GM11168 (cell line): ENCODE measurements around the gene LDHAL6B.

Source experiments
- in situ Hi-C: fragments of 300-500 bp; cut with MboI; formaldehyde crosslinking; loops from one replicate; pipeline ENCODE4 v1.12.0; 2022; ENCODE audit warnings: low sequenced_read_pairs; ENCODE audit not compliant: unreplicated experiment

Gene LDHAL6B

GRCh38 chr15:59205839-59206622 is 612 bp upstream of the LDHAL6B start:
- in situ Hi-C loops: no loop called here

- in situ Hi-C loops: no loop called here
Observed at GRCh38 chr15:59208613-59209249, 2.1 kb downstream of the LDHAL6B start.

- in situ Hi-C loops: no loop called here
Observed at GRCh38 chr15:59210186-59210585, 3.5 kb downstream of the LDHAL6B start.

GRCh38 chr15:59216911-59217310 is 10.3 kb downstream of the LDHAL6B start:
- in situ Hi-C loops: no loop called here

DNA sequence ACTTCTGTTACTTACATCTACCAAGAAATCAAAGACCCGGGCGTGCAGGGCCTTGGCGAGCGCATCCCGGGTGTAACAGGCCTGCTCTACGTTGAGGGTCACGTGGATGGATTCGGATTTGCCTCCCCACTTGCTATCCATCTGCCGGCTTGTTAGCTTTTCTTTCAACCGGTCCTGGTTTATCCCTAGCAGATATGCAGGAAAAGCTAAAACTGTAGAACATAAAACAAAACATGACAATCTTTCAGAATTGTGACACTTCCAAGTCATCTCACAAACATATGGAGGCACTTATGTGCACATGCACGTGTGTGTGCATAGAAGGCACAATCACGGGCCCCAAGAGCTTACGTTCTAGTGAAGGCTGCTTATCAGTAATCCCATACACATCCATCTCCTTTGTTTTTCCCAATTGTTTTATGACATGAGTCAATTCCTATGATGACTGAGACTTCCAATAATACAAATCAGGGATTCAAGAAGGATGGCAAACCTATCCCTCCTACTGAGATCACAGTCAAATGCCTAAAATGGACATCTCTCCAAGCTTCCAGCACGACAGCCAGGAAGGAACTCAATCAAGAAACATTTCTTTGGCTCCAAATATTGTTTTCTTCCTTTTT is 11.3 kb downstream of the LDHAL6B start:
- in situ Hi-C loops: no loop called here

- in situ Hi-C loops: no loop called here
Observed at GRCh38 chr15:59218710-59219109, 12.1 kb downstream of the LDHAL6B start.

DNA sequence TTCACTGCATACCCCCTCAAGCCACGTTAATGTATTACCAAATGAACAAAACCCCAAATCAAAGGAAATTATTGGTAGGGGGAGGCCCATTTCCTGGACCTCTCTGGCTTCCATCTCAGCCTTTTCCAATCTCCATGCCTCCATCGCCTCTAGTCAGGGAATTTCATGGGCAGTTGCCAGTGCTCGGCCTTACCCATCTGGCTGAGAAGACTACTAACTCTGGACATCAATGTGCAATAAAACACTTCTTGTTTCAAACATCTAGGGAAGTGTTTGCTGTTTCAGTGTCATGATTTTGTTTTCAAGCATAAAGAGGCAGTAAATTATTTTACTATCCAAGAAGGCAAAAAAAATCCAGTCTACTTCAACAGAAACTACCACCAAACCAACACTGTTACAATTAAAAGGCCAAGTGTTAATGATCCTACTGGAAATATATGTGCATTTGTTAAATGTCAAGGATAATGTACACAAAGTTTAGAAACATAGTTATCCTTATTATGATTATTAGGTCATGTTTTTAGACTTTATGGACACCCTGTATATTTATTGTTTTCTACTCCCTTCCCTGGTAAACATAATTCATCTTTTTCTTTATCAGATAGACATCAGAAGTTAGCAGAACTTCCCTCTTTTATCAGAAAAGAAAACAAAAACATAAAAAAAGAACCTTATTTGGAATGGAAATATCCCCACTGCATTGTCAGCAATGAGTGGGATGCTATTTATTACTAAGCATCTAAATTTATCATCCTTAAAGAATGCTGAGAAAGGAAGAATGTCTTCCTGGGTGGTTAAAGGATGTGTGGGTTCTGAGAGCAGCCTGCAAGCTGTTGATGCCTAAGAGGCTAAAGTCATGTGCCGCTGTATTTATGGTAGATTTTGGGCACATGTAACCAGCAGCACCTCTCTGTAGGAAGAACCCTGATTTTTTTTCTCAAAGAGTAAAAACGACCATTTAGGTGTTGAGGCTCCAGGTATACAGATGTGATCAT is 15.2 kb downstream of the LDHAL6B start:
- in situ Hi-C loops: no loop called here

GRCh38 chr15:59222906-59223550 is 16.4 kb downstream of the LDHAL6B start:
- in situ Hi-C loops: no loop called here

GRCh38 chr15:59223736-59224135 is 17.1 kb downstream of the LDHAL6B start:
- in situ Hi-C loops: no loop called here

- in situ Hi-C loops: no loop called here
Observed at GRCh38 chr15:59224474-59224873, 17.8 kb downstream of the LDHAL6B start.

- in situ Hi-C loops: no loop called here
Observed at GRCh38 chr15:59227021-59227420, 20.4 kb downstream of the LDHAL6B start.

DNA sequence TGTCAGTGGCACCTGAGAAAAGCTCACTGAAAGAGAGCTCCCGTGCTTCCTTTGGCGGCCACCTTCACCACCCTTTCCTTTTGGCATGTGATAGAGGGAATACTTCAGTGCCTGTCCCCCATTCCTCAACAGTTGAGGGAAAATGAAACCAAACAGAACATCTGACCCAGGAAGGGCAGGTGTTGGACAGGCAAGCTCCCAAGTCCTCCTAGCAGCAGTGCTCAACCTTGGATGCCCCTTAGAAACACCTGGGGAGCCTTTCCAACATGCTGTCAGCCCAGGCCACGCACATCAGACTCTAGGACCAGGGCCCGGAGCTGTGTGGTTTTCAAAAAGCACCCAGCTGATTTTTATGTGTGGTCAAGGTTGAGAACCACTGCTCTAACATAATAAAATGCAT is 22.4 kb downstream of the LDHAL6B start:
- in situ Hi-C loops: no loop called here

DNA sequence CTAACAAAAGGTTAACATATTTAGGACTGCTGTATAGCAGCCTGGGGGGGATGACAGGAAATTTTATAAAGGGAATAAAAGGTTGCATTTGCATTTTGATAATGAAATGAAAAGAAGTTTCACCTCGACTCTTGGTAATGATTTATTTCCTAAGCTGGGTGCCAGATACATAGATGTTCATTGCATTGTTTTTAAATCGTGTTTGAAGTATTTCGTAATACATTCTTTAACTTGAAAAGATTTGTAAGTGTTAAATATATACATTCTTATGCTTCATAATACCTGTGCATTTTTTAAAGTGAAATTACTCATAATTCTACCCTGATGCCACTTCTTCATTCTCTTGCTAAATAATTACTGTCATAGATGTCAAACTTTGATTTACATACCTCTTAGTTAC is 22.8 kb downstream of the LDHAL6B start:
- in situ Hi-C loops: no loop called here

GRCh38 chr15:59230531-59231055 is 23.9 kb downstream of the LDHAL6B start:
- in situ Hi-C loops: no loop called here

DNA sequence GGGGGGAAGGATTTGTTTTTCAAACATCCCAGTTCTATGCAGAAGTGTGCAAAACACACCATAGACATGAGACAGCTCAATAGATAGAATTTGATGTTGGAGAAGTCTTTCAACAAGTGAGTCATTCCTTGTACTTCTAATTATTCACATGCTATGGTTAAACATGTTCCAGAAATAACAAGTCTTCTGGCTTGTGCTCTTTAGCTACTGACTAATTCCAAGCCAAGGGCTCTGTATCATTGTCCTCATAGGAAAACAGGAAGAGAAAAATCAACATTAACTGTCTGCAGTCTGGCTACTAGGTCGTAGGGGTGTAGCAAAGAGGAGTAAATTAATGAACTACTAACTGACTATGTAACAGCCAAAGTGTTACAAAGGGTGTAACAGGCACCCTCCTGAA is 25.8 kb downstream of the LDHAL6B start:
- in situ Hi-C loops: no loop called here

GRCh38 chr15:59236394-59236793 is 29.8 kb downstream of the LDHAL6B start:
- in situ Hi-C loops: no loop called here

- in situ Hi-C loops: no loop called here
Observed at GRCh38 chr15:59237119-59237855, 30.6 kb downstream of the LDHAL6B start.

- in situ Hi-C loops: no loop called here
Observed at GRCh38 chr15:59237924-59238331, 31.3 kb downstream of the LDHAL6B start.

- in situ Hi-C loops: loop anchor here (10.0 kb wide), 1 partner anchor 245 kb away; no protein-coding TSS in a partner anchor
Observed at GRCh38 chr15:59240036-59240435, 33.4 kb downstream of the LDHAL6B start.
